Endothelial cell of umbilical vein (primary cell): ENCODE data around the gene ACBD6. TPM values are rescaled to one million over a fixed set of nuclear protein-coding genes. Genes with fewer than 3 reads are reported as not detected.

Source experiments
- BruUV-seq: library from RNA; stranded (reverse); fragments of 400-500 nt; replicated peaks from 2 replicates; lab custom pipeline; 2021; lab: Mats Ljungman, UMichigan
- CTCF ChIA-PET: fragments of 300-600, 350-600 bp; sonication (Branson Sonifier 250); formaldehyde crosslinking; loops from one replicate; lab custom pipeline; 2021; ENCODE audit warnings: antibody characterized with exemption, inconsistent platforms; lab: Charles Lee
- POLR2A ChIA-PET: fragments of 300-600, 350-600 bp; sonication (Branson Sonifier 250); formaldehyde crosslinking; loops from one replicate; lab custom pipeline; 2021; ENCODE audit warnings: antibody characterized with exemption, inconsistent platforms; lab: Charles Lee
- DNase-seq: peaks from one replicate; pipeline ENCODE4 v3.0.0-alpha.2; 2011; ENCODE audit warnings: low read depth, low spot score
- FAIRE-seq: peaks from 2 replicates; lab custom pipeline; 2011; peaks lifted over from hg19 to GRCh38; lab: Jason Lieb, UNC
- H2AFZ ChIP-seq: 2 replicates; pipeline ENCODE4 v1.6.0; 2012; ENCODE audit warnings: low read depth, low read length, control low read depth, inconsistent platforms
- H3K27ac ChIP-seq: 2 replicates; pipeline ENCODE4 v1.5.1; 2011; ENCODE audit warnings: low read depth, mild to moderate bottlenecking, control low read depth, low read length, moderate library complexity; ENCODE audit not compliant: insufficient read depth
- H3K27me3 ChIP-seq, 2 experiments: 2 replicates each; pipeline versions ENCODE4 v1.6.0 to v1.6.1; 2011; ENCODE audit warnings: low read length in 2 of 2, mixed read lengths in 1 of 2; ENCODE audit not compliant: control insufficient read depth in 2 of 2, insufficient read depth in 2 of 2
- H3K36me3 ChIP-seq, 2 experiments: 2 replicates in 1 of 2; 3 replicates in 1 of 2; pipeline ENCODE4 v1.5.1; 2011; ENCODE audit warnings: low read length in 2 of 2, mild to moderate bottlenecking in 1 of 2, moderate library complexity in 1 of 2; ENCODE audit not compliant: control insufficient read depth in 2 of 2, insufficient read depth in 2 of 2; ENCODE audit errors: extremely low read depth in 1 of 2
- H3K4me1 ChIP-seq: 3 replicates; pipeline ENCODE4 v1.5.1; 2011; ENCODE audit warnings: mild to moderate bottlenecking, low read length; ENCODE audit not compliant: control insufficient read depth, insufficient read depth; ENCODE audit errors: extremely low read depth
- H3K4me2 ChIP-seq: 2 replicates; pipeline ENCODE4 v1.6.1; 2011; ENCODE audit warnings: low read length, control low read depth, mixed read lengths; ENCODE audit not compliant: insufficient read depth
- H3K4me3 ChIP-seq, 3 experiments: fragments of 200-600 bp in 1 of 3; sonication (generic), shearing (Covaris generic) in 1 of 3; replicated peaks in 1 of 3; 2 replicates each; pipeline ENCODE4 v1.5.1; 2011 to 2016; ENCODE audit warnings: control low read depth in 3 of 3, low read length in 3 of 3, mild to moderate bottlenecking in 2 of 3, inconsistent platforms in 1 of 3, low read depth in 1 of 3, moderate library complexity in 1 of 3; ENCODE audit not compliant: insufficient read depth in 1 of 3
- H3K79me2 ChIP-seq: 2 replicates; pipeline ENCODE4 v1.6.0; 2012; ENCODE audit warnings: low read length, inconsistent platforms; ENCODE audit not compliant: control insufficient read depth, insufficient read depth
- H3K9ac ChIP-seq: replicated peaks from 2 replicates; pipeline ENCODE3; 2011; ENCODE audit warnings: low read length, control low read depth; ENCODE audit not compliant: insufficient read depth; ENCODE audit errors: extremely low read depth
- H3K9me1 ChIP-seq: replicated peaks from 3 replicates; pipeline ENCODE4 v1.6.0; 2011; ENCODE audit warnings: mild to moderate bottlenecking, low read length; ENCODE audit not compliant: control insufficient read depth, insufficient read depth; ENCODE audit errors: extremely low read depth
- H3K9me3 ChIP-seq: replicated peaks from 2 replicates; pipeline ENCODE4 v1.5.1; 2012; ENCODE audit warnings: low read length, inconsistent platforms; ENCODE audit not compliant: control insufficient read depth, insufficient read depth
- H4K20me1 ChIP-seq: replicated peaks from 2 replicates; pipeline ENCODE3; 2011; ENCODE audit warnings: mild to moderate bottlenecking, low read length; ENCODE audit not compliant: control insufficient read depth, insufficient read depth; ENCODE audit errors: extremely low read depth
- CTCF ChIP-seq, 2 donors: IDR thresholded peaks; 1 replicate in 1 of 2; 2 replicates in 1 of 2; pipeline ENCODE4 v1.5.1; 2011; ENCODE audit warnings: low read length in 2 of 2, mild to moderate bottlenecking in 2 of 2, moderate library complexity in 2 of 2, control low read depth in 1 of 2, inconsistent platforms in 1 of 2, low read depth in 1 of 2; ENCODE audit not compliant: insufficient read depth in 1 of 2; ENCODE audit errors: extremely low read depth in 1 of 2
- EZH2 ChIP-seq: IDR thresholded peaks from 2 replicates; pipeline ENCODE4 v1.6.1; 2012; ENCODE audit warnings: borderline replicate concordance, low read depth, mild to moderate bottlenecking, moderate library complexity, low read length, inconsistent platforms; ENCODE audit not compliant: severe bottlenecking
- FOS ChIP-seq: IDR thresholded peaks from 2 replicates; pipeline ENCODE4 v1.6.1; 2011; ENCODE audit warnings: mild to moderate bottlenecking, low read length, moderate library complexity, borderline replicate concordance; ENCODE audit not compliant: insufficient read depth
- GATA2 ChIP-seq: IDR thresholded peaks from 2 replicates; pipeline ENCODE4 v1.7.0; 2011; ENCODE audit warnings: low read depth, mild to moderate bottlenecking, moderate library complexity, mixed read lengths, low read length; ENCODE audit not compliant: insufficient read length, insufficient read depth
- JUN ChIP-seq: IDR thresholded peaks from 2 replicates; pipeline ENCODE4 v1.6.1; 2011; ENCODE audit warnings: borderline replicate concordance, low read depth; ENCODE audit not compliant: insufficient read length, insufficient read depth
- MAX ChIP-seq: IDR thresholded peaks from 2 replicates; pipeline ENCODE4 v1.6.1; 2011; ENCODE audit not compliant: insufficient read depth, insufficient read length
- MYC ChIP-seq: IDR thresholded peaks from one replicate; pipeline ENCODE4 v1.6.1; 2011; ENCODE audit warnings: mild to moderate bottlenecking, low read depth, low read length
- POLR2A ChIP-seq: IDR thresholded peaks from 2 replicates; pipeline ENCODE4 v1.6.1; 2012; ENCODE audit warnings: low read depth, mild to moderate bottlenecking, control low read depth, low read length
- POLR2AphosphoS5 ChIP-seq: IDR thresholded peaks from 2 replicates; pipeline ENCODE4 v1.6.1; 2012; ENCODE audit warnings: low read depth, mild to moderate bottlenecking, control low read depth, low read length, moderate library complexity; ENCODE audit not compliant: insufficient read depth
- dilution Hi-C: fragments of 300-500 bp; cut with MboI; formaldehyde crosslinking; loops from one replicate; pipeline ENCODE4 v1.15.0; 2019; ENCODE audit warnings: low sequenced_read_pairs; ENCODE audit not compliant: extremely low pct_ligation_motif_present
- intact Hi-C: fragments of 100-400 bp; cut with micrococcal nuclease; formaldehyde crosslinking; loops from one replicate; pipeline ENCODE4 v1.10.0; 2022
- polyA plus RNA-seq, 4 experiments: library from polyadenylated mRNA; depleted of rRNA in 3 of 4; stranded (reverse) in 3 of 4; unstranded in 1 of 4; fragments of >200 nt; gene quantifications; 2 replicates each; pipeline versions ENCODE4 v1.2.1 to v1.2.3, GENCODE V29; 2011 to 2012; ENCODE audit warnings: missing spikeins in 1 of 4
- total RNA-seq: library from RNA; stranded (reverse); gene quantifications from 2 replicates; pipeline ENCODE4 v1.2.3, GENCODE V29; 2021

ACBD6 gene
- total and polyA plus RNA-seq, 2 donors (not counting 3 experiments of a cell fraction or from before 2014, with no cell fraction given) = 55.6 to 56.4 TPM

DNA sequence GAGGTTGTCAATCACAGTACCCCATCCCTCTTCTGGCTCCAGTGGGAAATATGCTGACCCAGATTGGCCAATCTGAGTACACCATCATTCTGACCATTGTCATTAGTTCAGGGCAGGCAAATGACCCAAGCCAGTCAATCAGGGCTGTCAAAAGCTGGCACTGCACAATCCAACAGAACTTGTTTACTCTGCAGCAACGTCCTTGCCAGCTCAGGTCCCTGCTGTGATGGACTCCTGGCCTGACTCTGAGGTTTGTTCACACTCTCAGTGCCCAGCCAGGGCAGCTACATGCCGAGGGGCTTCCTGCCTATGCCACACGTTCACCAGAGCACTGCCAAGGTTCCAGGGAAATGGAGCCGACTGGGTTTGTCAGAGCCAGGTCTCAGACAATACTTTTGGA is 41.7 kb upstream of the ACBD6 start:
- intact Hi-C loops = no loop called here
- H2AFZ ChIP-seq = no peak overlapping the region
- BruUV-seq = no TSS peak

More for the DNA sequence above, 41.7 kb upstream of the ACBD6 start:
- ChIA-PET POLR2A (no interaction called here), CTCF (interaction anchor here (1.5 kb wide), 1 partner anchor 319 kb away, joined by 6 read pairs; no protein-coding TSS in a partner anchor)
- DNase-seq (no peak), FAIRE-seq (no peak)
- Histone ChIP-seq H3K4me2 (no peak overlapping the region), H3K27me3 (peaks cover 0 to 2% of the 10 kb centered on the region in 2 experiments), H3K9me1 (no peaks in the 10 kb centered on the region), H4K20me1 (no peaks in the 10 kb centered on the region), H3K9ac (no peak overlapping the region), H3K36me3 (no peaks in the 10 kb centered on the region), H3K4me3 (no peak overlapping the region), H3K27ac (no peak overlapping the region), H3K79me2 (no peaks in the 10 kb centered on the region), H3K4me1 (no peaks in the 10 kb centered on the region), H3K9me3 (no peaks in the 10 kb centered on the region)
- dilution Hi-C loops = no loop called here
- TF ChIP-seq EZH2 (no peak), GATA2 (no peak), FOS (no peak), POLR2A (no peak), MYC (no peak), CTCF (IDR thresholded peaks at IDR 0.05; ENCODE audit: extremely low read depth in 1 of 2, insufficient read depth in 1 of 2, low read depth in 1 of 2, low read length in 2 of 2) (no peak), POLR2AphosphoS5 (no peak), MAX (no peak), JUN (no peak)
